Measurements from ENCODE around the gene MACROD1. TPM values are rescaled to one million over a fixed set of nuclear protein-coding genes. Genes with fewer than 3 reads are reported as not detected.

The MACROD1 gene
- polyA plus RNA-seq, 1 donor (not counting 4 experiments of a cell fraction or from before 2014, with no cell fraction given), result 4.6 TPM

DNA sequence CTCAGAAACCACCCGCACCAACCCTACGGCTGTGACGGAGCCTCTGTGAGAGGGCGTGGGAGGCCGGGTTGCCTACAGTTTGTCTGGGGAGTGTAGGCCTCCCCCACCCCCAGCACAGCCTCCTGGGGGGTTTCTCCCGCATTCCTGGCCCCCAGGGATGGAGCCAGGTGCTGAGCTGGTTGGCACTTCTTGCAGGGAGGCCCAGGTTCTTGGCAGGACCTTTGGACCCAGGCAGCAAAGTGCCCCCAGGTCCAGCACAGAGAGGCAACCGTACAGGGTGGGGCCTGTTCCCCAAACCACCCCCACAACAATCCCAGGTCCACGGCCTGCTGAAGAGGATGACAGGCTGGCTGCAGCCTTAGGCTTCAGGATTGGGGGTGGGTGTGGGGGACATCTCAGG, 36.5 kb downstream of the MACROD1 start:
- Histone ChIP-seq H3K36me3 (ENCODE audit: control insufficient read depth in 2 of 2, extremely low read depth in 1 of 2, insufficient read depth in 2 of 2, low read length in 2 of 2) (no peaks in the 10 kb centered on the region), H3K27ac (ENCODE audit: control insufficient read depth, insufficient read depth, low read length) (no peak overlapping the region), H3K79me2 (ENCODE audit: control insufficient read depth, insufficient read depth, low read length) (no peaks in the 10 kb centered on the region), H2AFZ (ENCODE audit: control insufficient read depth, low read length) (no peak overlapping the region), H3K27me3 (ENCODE audit: control insufficient read depth, extremely low read depth, insufficient read depth, low read length) (peaks cover 14% of the 10 kb centered on the region), H3K9me3 (ENCODE audit: control insufficient read depth, low read depth, low read length) (no peaks in the 10 kb centered on the region), H3K9me1 (ENCODE audit: control insufficient read depth, extremely low read depth, insufficient read depth, low read length) (no peaks in the 10 kb centered on the region), H3K9ac (ENCODE audit: control insufficient read depth, extremely low read depth, insufficient read depth, low read length) (no peak overlapping the region), H4K20me1 (ENCODE audit: control insufficient read depth, extremely low read depth, insufficient read depth, low read length) (peaks cover 4% of the 10 kb centered on the region), H3K4me1 (ENCODE audit: control insufficient read depth, extremely low read depth, insufficient read depth, low read length) (no peaks in the 10 kb centered on the region), H3K4me2 (ENCODE audit: control insufficient read depth, extremely low read depth, insufficient read depth, low read depth, low read length) (no peak overlapping the region), H3K4me3 (ENCODE audit: control insufficient read depth in 2 of 3, extremely low read depth in 1 of 3, insufficient read depth in 2 of 3, low read depth in 1 of 3, low read length in 3 of 3) (no peak overlapping the region)
- no peak for TF ChIP-seq EZH2 (IDR thresholded peaks at IDR 0.05; ENCODE audit: low read length)
- TF ChIP-seq, protein P1, sequence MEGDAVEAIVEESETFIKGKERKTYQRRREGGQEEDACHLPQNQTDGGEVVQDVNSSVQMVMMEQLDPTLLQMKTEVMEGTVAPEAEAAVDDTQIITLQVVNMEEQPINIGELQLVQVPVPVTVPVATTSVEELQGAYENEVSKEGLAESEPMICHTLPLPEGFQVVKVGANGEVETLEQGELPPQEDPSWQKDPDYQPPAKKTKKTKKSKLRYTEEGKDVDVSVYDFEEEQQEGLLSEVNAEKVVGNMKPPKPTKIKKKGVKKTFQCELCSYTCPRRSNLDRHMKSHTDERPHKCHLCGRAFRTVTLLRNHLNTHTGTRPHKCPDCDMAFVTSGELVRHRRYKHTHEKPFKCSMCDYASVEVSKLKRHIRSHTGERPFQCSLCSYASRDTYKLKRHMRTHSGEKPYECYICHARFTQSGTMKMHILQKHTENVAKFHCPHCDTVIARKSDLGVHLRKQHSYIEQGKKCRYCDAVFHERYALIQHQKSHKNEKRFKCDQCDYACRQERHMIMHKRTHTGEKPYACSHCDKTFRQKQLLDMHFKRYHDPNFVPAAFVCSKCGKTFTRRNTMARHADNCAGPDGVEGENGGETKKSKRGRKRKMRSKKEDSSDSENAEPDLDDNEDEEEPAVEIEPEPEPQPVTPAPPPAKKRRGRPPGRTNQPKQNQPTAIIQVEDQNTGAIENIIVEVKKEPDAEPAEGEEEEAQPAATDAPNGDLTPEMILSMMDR (optimal IDR thresholded peaks at IDR 0.05 in 1 of 3, IDR thresholded peaks at IDR 0.05 in 1 of 3, conservative IDR thresholded peaks at IDR 0.05 in 1 of 3; ENCODE audit: extremely low read depth in 1 of 3, insufficient read depth in 2 of 3, low read length in 3 of 3), result no peak
- DNase-seq (ENCODE audit: low read depth, low spot score) (no peak), FAIRE-seq (no peak)
- dilution Hi-C loops (cut with MboI; ENCODE audit: extremely low pct_ligation_motif_present, low sequenced_read_pairs), result no loop called here

- Histone ChIP-seq H4K20me1 (ENCODE audit: control insufficient read depth, extremely low read depth, insufficient read depth, low read length) (peaks cover 4% of the 10 kb centered on the region), H3K4me2 (ENCODE audit: control insufficient read depth, extremely low read depth, insufficient read depth, low read depth, low read length) (no peak overlapping the region), H3K4me1 (ENCODE audit: control insufficient read depth, extremely low read depth, insufficient read depth, low read length) (no peaks in the 10 kb centered on the region), H3K27me3 (ENCODE audit: control insufficient read depth, extremely low read depth, insufficient read depth, low read length) (peaks cover 9% of the 10 kb centered on the region), H3K9me1 (ENCODE audit: control insufficient read depth, extremely low read depth, insufficient read depth, low read length) (no peaks in the 10 kb centered on the region), H3K79me2 (ENCODE audit: control insufficient read depth, insufficient read depth, low read length) (no peaks in the 10 kb centered on the region), H3K27ac (ENCODE audit: control insufficient read depth, insufficient read depth, low read length) (no peak overlapping the region), H3K9ac (ENCODE audit: control insufficient read depth, extremely low read depth, insufficient read depth, low read length) (no peak overlapping the region), H3K9me3 (ENCODE audit: control insufficient read depth, low read depth, low read length) (no peaks in the 10 kb centered on the region), H2AFZ (ENCODE audit: control insufficient read depth, low read length) (no peak overlapping the region), H3K4me3 (ENCODE audit: control insufficient read depth in 2 of 3, extremely low read depth in 1 of 3, insufficient read depth in 2 of 3, low read depth in 1 of 3, low read length in 3 of 3) (no peak overlapping the region), H3K36me3 (ENCODE audit: control insufficient read depth in 2 of 2, extremely low read depth in 1 of 2, insufficient read depth in 2 of 2, low read length in 2 of 2) (no peaks in the 10 kb centered on the region)
- FAIRE-seq (no peak), DNase-seq (ENCODE audit: low read depth, low spot score) (no peak)
- dilution Hi-C loops (cut with MboI; ENCODE audit: extremely low pct_ligation_motif_present, low sequenced_read_pairs), result no loop called here
- TF ChIP-seq, protein P1 (optimal IDR thresholded peaks at IDR 0.05 in 1 of 3, IDR thresholded peaks at IDR 0.05 in 1 of 3, conservative IDR thresholded peaks at IDR 0.05 in 1 of 3; ENCODE audit: extremely low read depth in 1 of 3, insufficient read depth in 2 of 3, low read length in 3 of 3), result no peak
- no peak for TF ChIP-seq EZH2 (IDR thresholded peaks at IDR 0.05; ENCODE audit: low read length)
These were observed 37.5 kb downstream of the MACROD1 start for GRCh38 chr11:64128255-64129006.

Data from keratinocyte (primary cell).